Astrocyte (in vitro differentiated cells and primary cell): ENCODE measurements around the gene ZBTB18. TPM values are rescaled to one million over a fixed set of nuclear protein-coding genes. Genes with fewer than 3 reads are reported as not detected.

Source experiments
- DNase-seq: peaks from one replicate; pipeline ENCODE4 v3.0.0-alpha.2; 2010; ENCODE audit warnings: low read depth
- FAIRE-seq: peaks from 2 replicates; lab custom pipeline; 2011; peaks lifted over from hg19 to GRCh38; lab: Jason Lieb, UNC
- H2AFZ ChIP-seq: 2 replicates; pipeline ENCODE4 v1.6.0; 2012; ENCODE audit warnings: low read depth, low read length, inconsistent platforms
- H3K27ac ChIP-seq: 2 replicates; pipeline ENCODE4 v1.5.1; 2011; ENCODE audit warnings: low read depth, low read length, inconsistent platforms
- H3K27me3 ChIP-seq: 2 replicates; pipeline ENCODE4 v1.6.0; 2011; ENCODE audit warnings: low read length, inconsistent platforms; ENCODE audit not compliant: insufficient read depth
- H3K36me3 ChIP-seq: 2 replicates; pipeline ENCODE4 v1.5.1; 2011; ENCODE audit warnings: low read length, inconsistent platforms; ENCODE audit not compliant: insufficient read depth
- H3K4me1 ChIP-seq: 2 replicates; pipeline ENCODE4 v1.5.1; 2011; ENCODE audit warnings: low read length, inconsistent platforms; ENCODE audit not compliant: insufficient read depth
- H3K4me2 ChIP-seq: 2 replicates; pipeline ENCODE4 v1.6.0; 2012; ENCODE audit warnings: low read length, inconsistent platforms
- H3K4me3 ChIP-seq: 2 replicates; pipeline ENCODE4 v1.5.1; 2011; ENCODE audit warnings: low read depth, mild to moderate bottlenecking, low read length, inconsistent platforms; ENCODE audit not compliant: insufficient read depth
- H3K79me2 ChIP-seq: 2 replicates; pipeline ENCODE4 v1.6.0; 2012; ENCODE audit warnings: mild to moderate bottlenecking, low read length, inconsistent platforms; ENCODE audit not compliant: insufficient read depth
- H3K9ac ChIP-seq: 2 replicates; pipeline ENCODE4 v1.6.0; 2012; ENCODE audit warnings: mild to moderate bottlenecking, low read length, inconsistent platforms
- H3K9me3 ChIP-seq: 2 replicates; pipeline ENCODE4 v1.5.1; 2012; ENCODE audit warnings: low read depth, mild to moderate bottlenecking, low read length, inconsistent platforms; ENCODE audit not compliant: insufficient read depth
- H4K20me1 ChIP-seq: 2 replicates; pipeline ENCODE4 v1.6.0; 2012; ENCODE audit warnings: low read length, inconsistent platforms; ENCODE audit not compliant: insufficient read depth
- H3K27ac Mint-ChIP-seq: one replicate; pipeline ENCODE4 v1.8.0; 2021; ENCODE audit warnings: mild to moderate bottlenecking, mixed read lengths; ENCODE audit not compliant: unreplicated experiment
- H3K27me3 Mint-ChIP-seq: one replicate; pipeline ENCODE4 v1.8.0; 2021; ENCODE audit warnings: low read depth, mixed read lengths; ENCODE audit not compliant: unreplicated experiment
- H3K36me3 Mint-ChIP-seq: one replicate; pipeline ENCODE4 v1.8.0; 2021; ENCODE audit warnings: low read depth, mixed read lengths; ENCODE audit not compliant: unreplicated experiment
- H3K4me1 Mint-ChIP-seq: one replicate; pipeline ENCODE4 v1.8.0; 2021; ENCODE audit warnings: low read depth, mixed read lengths; ENCODE audit not compliant: unreplicated experiment
- H3K4me3 Mint-ChIP-seq: one replicate; pipeline ENCODE4 v1.8.0; 2021; ENCODE audit warnings: mild to moderate bottlenecking, moderate library complexity, mixed read lengths; ENCODE audit not compliant: unreplicated experiment
- H3K9me3 Mint-ChIP-seq: one replicate; pipeline ENCODE4 v1.8.0; 2021; ENCODE audit warnings: mild to moderate bottlenecking, mixed read lengths; ENCODE audit not compliant: unreplicated experiment
- EZH2 ChIP-seq: IDR thresholded peaks from 2 replicates; pipeline ENCODE4 v1.6.1; 2012; ENCODE audit warnings: mild to moderate bottlenecking, low read length, inconsistent platforms; ENCODE audit not compliant: insufficient read depth
- total RNA-seq: library from RNA; stranded (reverse); gene quantifications from 2 replicates; pipeline ENCODE4 v1.2.1, GENCODE V29; 2021
- TF ChIP-seq, protein P1 (sequence below): IDR thresholded peaks from 2 replicates; pipeline ENCODE4 v1.5.1; 2011; ENCODE audit warnings: low read depth, mild to moderate bottlenecking, inconsistent platforms, low read length, moderate library complexity; ENCODE audit not compliant: insufficient read depth

ZBTB18 gene
- total RNA-seq, 1 donor from 2014 or later: 19.2 TPM

DNA sequence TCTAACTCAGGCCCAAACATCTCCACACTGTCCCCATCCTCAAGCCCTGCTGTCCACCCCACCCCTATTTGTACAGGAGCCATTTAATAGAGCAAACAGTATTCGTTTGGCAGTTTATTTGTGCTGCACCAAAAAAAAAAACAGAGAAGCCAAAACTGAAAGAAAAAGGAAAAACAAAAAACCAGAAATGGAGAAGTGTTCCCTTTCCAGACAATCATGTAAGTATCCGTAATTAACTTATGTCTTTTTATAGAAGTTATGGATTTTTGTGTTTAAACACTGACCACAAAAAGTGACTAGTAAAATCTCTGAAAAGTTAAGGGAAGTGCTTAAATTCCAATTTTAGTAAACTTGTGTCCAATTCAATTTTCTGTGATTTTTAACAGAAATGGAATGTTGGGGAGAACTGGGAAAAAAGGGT is 40.4 kb upstream of the ZBTB18 start:
- Histone ChIP-seq H3K36me3 (no peaks in the 10 kb centered on the region), H3K4me1 (peaks cover 16% of the 10 kb centered on the region), H2AFZ (no peak overlapping the region), H3K4me2 (no peak overlapping the region), H3K79me2 (no peaks in the 10 kb centered on the region), H3K4me3 (no peak overlapping the region), H4K20me1 (no peaks in the 10 kb centered on the region), H3K9ac (no peak overlapping the region), H3K9me3 (no peaks in the 10 kb centered on the region), H3K27ac (no peak overlapping the region), H3K27me3 (peaks cover 9% of the 10 kb centered on the region)
- Mint-ChIP-seq H3K27me3 (peaks cover 4% of the 10 kb centered on the region), H3K27ac (no peak overlapping the region), H3K4me1 (peaks cover 6% of the 10 kb centered on the region), H3K4me3 (no peak overlapping the region), H3K9me3 (no peaks in the 10 kb centered on the region), H3K36me3 (no peaks in the 10 kb centered on the region)
- TF ChIP-seq, protein P1, sequence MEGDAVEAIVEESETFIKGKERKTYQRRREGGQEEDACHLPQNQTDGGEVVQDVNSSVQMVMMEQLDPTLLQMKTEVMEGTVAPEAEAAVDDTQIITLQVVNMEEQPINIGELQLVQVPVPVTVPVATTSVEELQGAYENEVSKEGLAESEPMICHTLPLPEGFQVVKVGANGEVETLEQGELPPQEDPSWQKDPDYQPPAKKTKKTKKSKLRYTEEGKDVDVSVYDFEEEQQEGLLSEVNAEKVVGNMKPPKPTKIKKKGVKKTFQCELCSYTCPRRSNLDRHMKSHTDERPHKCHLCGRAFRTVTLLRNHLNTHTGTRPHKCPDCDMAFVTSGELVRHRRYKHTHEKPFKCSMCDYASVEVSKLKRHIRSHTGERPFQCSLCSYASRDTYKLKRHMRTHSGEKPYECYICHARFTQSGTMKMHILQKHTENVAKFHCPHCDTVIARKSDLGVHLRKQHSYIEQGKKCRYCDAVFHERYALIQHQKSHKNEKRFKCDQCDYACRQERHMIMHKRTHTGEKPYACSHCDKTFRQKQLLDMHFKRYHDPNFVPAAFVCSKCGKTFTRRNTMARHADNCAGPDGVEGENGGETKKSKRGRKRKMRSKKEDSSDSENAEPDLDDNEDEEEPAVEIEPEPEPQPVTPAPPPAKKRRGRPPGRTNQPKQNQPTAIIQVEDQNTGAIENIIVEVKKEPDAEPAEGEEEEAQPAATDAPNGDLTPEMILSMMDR: no peak
- no peak for TF ChIP-seq EZH2
- FAIRE-seq: no peak
- DNase-seq: peak; percentile 23

DNA sequence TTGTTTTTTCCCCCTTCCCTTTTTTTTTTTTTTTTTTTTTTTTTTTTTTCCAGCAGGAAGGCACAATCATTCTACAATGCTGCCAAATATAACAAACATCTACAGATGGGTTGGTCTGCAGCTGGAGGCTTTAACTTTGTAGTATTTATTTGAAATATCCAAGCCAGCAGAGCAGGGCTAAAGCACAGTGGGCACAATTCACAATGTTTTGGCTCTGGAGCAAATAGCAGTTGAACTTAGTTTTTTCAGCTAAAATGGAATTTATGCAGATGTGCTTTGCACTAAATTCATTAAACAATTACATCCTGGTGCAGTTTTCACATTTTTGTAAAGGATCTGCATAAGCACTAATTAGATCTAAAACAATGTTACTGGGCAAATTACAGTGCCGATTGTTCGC is 39.8 kb upstream of the ZBTB18 start:
- Mint-ChIP-seq H3K36me3 (no peaks in the 10 kb centered on the region), H3K4me1 (peaks cover 6% of the 10 kb centered on the region), H3K27ac (no peak overlapping the region), H3K4me3 (no peak overlapping the region), H3K9me3 (no peaks in the 10 kb centered on the region), H3K27me3 (peaks cover 4% of the 10 kb centered on the region)
- H3K4me1 ChIP-seq: peaks cover 16% of the 10 kb centered on the region
- FAIRE-seq (no peak), DNase-seq (peak; percentile 34)
- H3K9ac ChIP-seq: no peak overlapping the region
- no peaks in the 10 kb centered on the region for H3K79me2 ChIP-seq
- TF ChIP-seq, protein P1: no peak
- TF ChIP-seq EZH2: no peak
- peaks cover 9% of the 10 kb centered on the region for H3K27me3 ChIP-seq
- H3K4me2 ChIP-seq: peak overlapping the region; percentile 32
- H3K27ac ChIP-seq: no peak overlapping the region
- no peaks in the 10 kb centered on the region for H3K9me3 ChIP-seq
- no peaks in the 10 kb centered on the region for H4K20me1 ChIP-seq
- no peaks in the 10 kb centered on the region for H3K36me3 ChIP-seq
- no peak overlapping the region for H3K4me3 ChIP-seq
- no peak overlapping the region for H2AFZ ChIP-seq

DNA sequence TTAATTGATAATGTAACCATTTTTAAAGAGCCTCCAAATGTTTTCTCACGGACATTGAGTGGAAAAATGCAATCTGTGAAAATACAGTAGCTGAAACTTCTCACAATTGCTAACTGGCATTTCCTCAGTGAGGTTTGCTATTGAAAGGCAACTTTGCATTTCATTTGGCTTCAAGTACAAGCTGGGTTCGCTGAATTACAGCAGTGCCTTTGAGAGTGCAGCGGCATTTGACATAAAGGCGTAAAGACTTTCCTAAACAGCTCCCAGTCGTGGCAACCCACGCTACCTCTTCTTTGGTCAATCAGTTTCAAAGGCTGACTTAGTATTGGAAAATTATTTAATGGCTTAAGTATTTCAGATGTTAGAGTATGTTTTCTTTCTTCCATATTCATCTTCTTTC is 39.3 kb upstream of the ZBTB18 start:
- H3K9me3 Mint-ChIP-seq: no peaks in the 10 kb centered on the region
- Histone ChIP-seq H3K27ac (no peak overlapping the region), H3K79me2 (no peaks in the 10 kb centered on the region), H3K4me3 (peak overlapping the region; percentile 47), H2AFZ (no peak overlapping the region), H3K27me3 (peaks cover 9% of the 10 kb centered on the region), H3K9ac (no peak overlapping the region), H4K20me1 (no peaks in the 10 kb centered on the region), H3K4me2 (peak overlapping the region; percentile 86), H3K9me3 (no peaks in the 10 kb centered on the region), H3K4me1 (peaks cover 16% of the 10 kb centered on the region), H3K36me3 (no peaks in the 10 kb centered on the region)
- H3K27me3 Mint-ChIP-seq: peaks cover 4% of the 10 kb centered on the region
- peak; percentile 10 for DNase-seq
- no peak overlapping the region for H3K27ac Mint-ChIP-seq
- H3K4me3 Mint-ChIP-seq: no peak overlapping the region
- peaks cover 6% of the 10 kb centered on the region for H3K4me1 Mint-ChIP-seq
- FAIRE-seq: no peak
- no peak for TF ChIP-seq EZH2
- TF ChIP-seq, protein P1: no peak
- no peaks in the 10 kb centered on the region for H3K36me3 Mint-ChIP-seq
